ENCODE measurements around the gene STIM1.
"Not testable (repeated sequence)": the region's sequence is repeated elsewhere in the genome, so short reads cannot be mapped to it uniquely, and the experiment has no call there.

STIM1 gene

DNA sequence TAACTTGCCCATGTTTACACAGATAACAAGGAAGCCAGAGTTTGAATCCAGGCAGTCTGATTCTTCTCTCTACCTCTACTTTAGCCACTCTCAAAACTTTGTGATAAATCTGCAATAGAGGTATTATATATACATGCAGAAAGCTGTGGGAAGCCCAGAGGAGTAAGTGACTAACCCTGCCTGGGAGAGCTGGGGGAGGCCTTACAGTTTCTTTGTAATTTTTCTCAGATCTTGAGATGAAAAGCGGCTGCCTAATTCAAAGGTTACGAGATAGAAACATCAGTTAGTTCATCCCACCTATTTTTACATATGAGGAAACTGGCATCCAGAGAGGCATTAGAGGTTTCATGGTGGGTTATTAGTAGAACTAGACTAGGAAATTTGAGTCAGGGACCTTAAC is 4.9 kb downstream of the STIM1 start:
- no peaks in the 10 kb centered on the region for H3K36me3 Mint-ChIP-seq (ENCODE audit: low read depth)
- H3K9me3 Mint-ChIP-seq: no peaks in the 10 kb centered on the region
- H3K4me3 Mint-ChIP-seq: no peak overlapping the region
- no peak for TF ChIP-seq CTCF (IDR thresholded peaks at IDR 0.05; ENCODE audit: unreplicated experiment in 3 of 3)
- no peaks in the 10 kb centered on the region for H3K27me3 Mint-ChIP-seq (ENCODE audit: low read depth)
- no peak overlapping the region for H3K27ac Mint-ChIP-seq
- H3K4me1 Mint-ChIP-seq: peaks cover 56% of the 10 kb centered on the region

DNA sequence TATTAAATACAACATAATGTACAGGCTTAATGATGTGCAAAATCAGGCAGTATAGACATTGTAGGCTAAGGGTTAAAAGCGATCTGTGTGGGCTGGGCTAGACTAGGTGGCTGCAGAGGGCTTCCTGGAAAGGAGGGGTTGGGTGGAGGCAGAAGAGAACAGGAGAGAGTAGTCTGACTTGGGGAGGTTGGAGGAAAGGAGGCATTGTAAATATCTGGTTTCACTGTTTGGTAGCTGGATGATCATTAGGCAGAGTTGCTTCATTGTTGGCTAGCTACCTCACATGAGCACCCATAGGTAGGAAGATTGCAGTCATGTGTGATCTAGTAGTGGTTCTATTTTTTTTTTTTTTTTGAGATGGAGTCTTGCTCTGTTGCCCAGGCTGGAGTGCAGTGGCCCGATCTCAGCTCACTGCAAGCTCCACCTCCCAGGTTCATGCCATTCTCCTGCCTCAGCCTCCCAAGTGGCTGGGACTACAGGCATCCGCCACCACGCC is 5.5 kb downstream of the STIM1 start:
- H3K4me1 Mint-ChIP-seq: peaks cover 62% of the 10 kb centered on the region
- not testable (repeated sequence) for H3K27ac Mint-ChIP-seq; H3K27me3 Mint-ChIP-seq (ENCODE audit: low read depth); H3K4me3 Mint-ChIP-seq; H3K9me3 Mint-ChIP-seq; H3K36me3 Mint-ChIP-seq (ENCODE audit: low read depth)

DNA sequence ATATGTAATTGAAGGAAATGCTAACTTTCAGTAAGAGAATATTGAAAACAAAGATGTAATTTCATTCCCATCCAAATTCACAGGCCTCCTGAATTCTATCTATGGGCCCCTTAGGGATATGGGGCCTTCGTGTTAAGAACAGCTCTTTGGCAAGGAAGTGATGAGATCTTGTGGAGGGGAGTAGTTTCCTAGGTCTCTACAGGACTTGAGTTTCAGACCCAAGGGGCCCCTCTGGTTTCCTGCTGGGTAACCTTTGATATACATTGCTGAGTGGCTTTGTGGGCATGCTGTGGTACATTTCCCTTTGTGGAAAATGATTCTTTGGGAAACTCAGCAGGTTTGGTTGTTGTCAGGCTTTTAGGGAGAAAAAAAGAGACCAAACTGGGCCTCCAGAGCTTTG is 6.2 kb downstream of the STIM1 start:
- TF ChIP-seq CTCF (IDR thresholded peaks at IDR 0.05; ENCODE audit: unreplicated experiment in 3 of 3): no peak
- Mint-ChIP-seq H3K27me3 (ENCODE audit: low read depth) (no peaks in the 10 kb centered on the region), H3K27ac (peak overlapping the region in 2 of 3 experiments; percentile 38 to 45), H3K9me3 (no peaks in the 10 kb centered on the region), H3K36me3 (ENCODE audit: low read depth) (no peaks in the 10 kb centered on the region), H3K4me1 (peaks cover 61% of the 10 kb centered on the region), H3K4me3 (no peak overlapping the region)

DNA sequence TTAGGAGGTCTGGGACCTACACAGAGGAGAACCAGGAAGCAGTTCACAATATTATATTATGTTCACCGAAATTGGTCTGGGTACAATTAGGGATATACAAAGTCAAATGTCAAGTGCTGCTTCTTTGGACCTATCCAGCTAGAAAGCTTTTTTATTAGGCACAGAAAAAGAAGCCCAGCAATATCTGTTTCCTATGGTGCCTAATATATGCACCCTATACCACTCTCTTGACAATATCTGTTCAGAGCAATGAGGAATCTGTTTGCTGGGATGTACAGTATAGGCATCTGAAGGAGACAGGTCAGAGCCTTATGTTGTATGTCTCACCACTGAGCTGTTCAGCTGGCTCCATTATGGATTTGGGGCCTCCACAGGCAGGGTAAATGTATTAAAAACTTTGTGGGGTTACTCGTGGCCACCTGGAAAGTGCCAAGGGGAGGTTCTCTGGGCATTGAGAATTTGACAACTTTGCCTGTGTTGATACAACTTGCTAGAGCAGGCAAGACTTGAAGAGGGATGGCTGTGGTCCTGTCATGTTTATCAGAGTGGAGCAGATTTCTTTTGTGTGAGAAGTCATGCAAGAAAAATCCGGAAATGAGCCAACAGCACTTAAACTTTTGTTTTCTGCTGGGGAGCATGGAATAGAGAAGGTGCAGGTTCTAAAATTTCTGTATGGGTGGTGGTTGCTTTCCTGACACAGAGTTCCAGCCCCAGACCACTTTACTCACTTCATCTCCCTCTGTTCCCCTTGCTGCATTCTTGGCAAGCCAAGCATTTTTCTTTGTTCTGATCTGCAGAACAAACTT is 10.1 kb downstream of the STIM1 start:
- H3K27me3 Mint-ChIP-seq (ENCODE audit: low read depth): no peaks in the 10 kb centered on the region
- H3K9me3 Mint-ChIP-seq: no peaks in the 10 kb centered on the region
- peaks cover 31% of the 10 kb centered on the region for H3K4me1 Mint-ChIP-seq
- no peak for TF ChIP-seq CTCF (IDR thresholded peaks at IDR 0.05; ENCODE audit: unreplicated experiment in 3 of 3)
- H3K36me3 Mint-ChIP-seq (ENCODE audit: low read depth): no peaks in the 10 kb centered on the region
- H3K27ac Mint-ChIP-seq: peak overlapping the region; percentile 21 to 53 (median 25)
- no peak overlapping the region for H3K4me3 Mint-ChIP-seq

DNA sequence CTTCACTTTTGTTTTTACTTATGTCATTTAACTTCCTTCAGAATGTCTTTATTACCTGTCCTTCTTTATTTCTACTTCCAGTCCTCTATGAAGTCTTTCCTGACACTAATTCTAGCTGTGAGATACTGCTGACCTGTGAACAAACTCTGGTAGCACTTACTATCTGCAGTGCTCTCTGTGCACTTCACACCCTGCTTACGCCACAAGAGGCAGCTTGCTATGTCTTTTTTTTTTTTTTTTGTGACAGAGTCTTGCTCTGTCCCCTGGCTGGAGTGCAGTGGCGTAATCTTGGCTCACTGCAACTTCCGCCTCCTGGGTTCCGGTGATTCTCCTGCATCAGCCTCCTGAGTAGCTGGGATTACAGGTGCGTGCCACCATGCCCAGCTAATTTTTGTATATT is 10.7 kb downstream of the STIM1 start:
- peak overlapping the region; percentile 21 to 53 (median 25) for H3K27ac Mint-ChIP-seq
- H3K4me1 Mint-ChIP-seq: peaks cover 25% of the 10 kb centered on the region
- H3K36me3 Mint-ChIP-seq (ENCODE audit: low read depth): no peaks in the 10 kb centered on the region
- H3K9me3 Mint-ChIP-seq: no peaks in the 10 kb centered on the region
- H3K4me3 Mint-ChIP-seq: no peak overlapping the region
- no peak for TF ChIP-seq CTCF (IDR thresholded peaks at IDR 0.05; ENCODE audit: unreplicated experiment in 3 of 3)
- no peaks in the 10 kb centered on the region for H3K27me3 Mint-ChIP-seq (ENCODE audit: low read depth)

- Mint-ChIP-seq H3K36me3 (ENCODE audit: low read depth) (no peaks in the 10 kb centered on the region), H3K4me3 (no peak overlapping the region), H3K27ac (no peak overlapping the region), H3K9me3 (no peaks in the 10 kb centered on the region), H3K4me1 (peaks cover 21% of the 10 kb centered on the region), H3K27me3 (ENCODE audit: low read depth) (no peaks in the 10 kb centered on the region)
- no peak for TF ChIP-seq CTCF (IDR thresholded peaks at IDR 0.05; ENCODE audit: unreplicated experiment in 3 of 3)
Observed at GRCh38 chr11:3866836-3867208, 11.4 kb downstream of the STIM1 start.

Data from nephron (organoid).